H54 (cell line): Measurements from ENCODE around the gene AUTS2.

Experiments
- DNase-seq: peaks from one replicate; pipeline ENCODE4 v3.0.0; 2011; ENCODE audit warnings: low spot score, mixed read lengths; ENCODE audit not compliant: insufficient read length
- FAIRE-seq: peaks from 3 replicates; lab custom pipeline; 2011; peaks lifted over from hg19 to GRCh38; lab: Jason Lieb, UNC
- POLR2A ChIP-seq: IDR thresholded peaks from 2 replicates; pipeline ENCODE4 v1.6.1; 2011; ENCODE audit warnings: low read depth, mild to moderate bottlenecking, low read length

AUTS2 gene

GRCh38 chr7:70498232-70498992 lies 900.1 kb downstream of the AUTS2 start:
- no peak for TF ChIP-seq POLR2A
- FAIRE-seq (no peak), DNase-seq (no peak)

GRCh38 chr7:70500261-70500660 lies 902.0 kb downstream of the AUTS2 start:
- no peak for TF ChIP-seq POLR2A
- FAIRE-seq (no peak), DNase-seq (no peak)

GRCh38 chr7:70502117-70502863 lies 904.0 kb downstream of the AUTS2 start:
- DNase-seq, result no peak
- FAIRE-seq, result no peak
- TF ChIP-seq POLR2A, result no peak

GRCh38 chr7:70504254-70504653 lies 906.0 kb downstream of the AUTS2 start:
- DNase-seq (no peak), FAIRE-seq (no peak)
- no peak for TF ChIP-seq POLR2A

- FAIRE-seq (no peak), DNase-seq (no peak)
- no peak for TF ChIP-seq POLR2A
Observed at GRCh38 chr7:70505468-70505867, 907.2 kb downstream of the AUTS2 start.

- DNase-seq (no peak), FAIRE-seq (no peak)
- TF ChIP-seq POLR2A, result no peak
Observed at GRCh38 chr7:70505886-70506285, 907.6 kb downstream of the AUTS2 start.

GRCh38 chr7:70506434-70506833 lies 908.2 kb downstream of the AUTS2 start:
- FAIRE-seq, result no peak
- no peak for TF ChIP-seq POLR2A
- no peak for DNase-seq

GRCh38 chr7:70512144-70512543 lies 913.9 kb downstream of the AUTS2 start:
- DNase-seq (no peak), FAIRE-seq (no peak)
- no peak for TF ChIP-seq POLR2A

- no peak for FAIRE-seq
Observed at GRCh38 chr7:70512761-70513160, 914.5 kb downstream of the AUTS2 start.

GRCh38 chr7:70520611-70521010 lies 922.3 kb downstream of the AUTS2 start:
- FAIRE-seq (no peak), DNase-seq (no peak)
- TF ChIP-seq POLR2A, result no peak

More at GRCh38 chr7:70512761-70513160, 914.5 kb downstream of the AUTS2 start:
- DNase-seq, result no peak
- TF ChIP-seq POLR2A, result no peak

- no peak for FAIRE-seq
- DNase-seq, result no peak
- TF ChIP-seq POLR2A, result no peak
Observed at GRCh38 chr7:70523249-70523988, 925.1 kb downstream of the AUTS2 start.

GRCh38 chr7:70523989-70524351 lies 925.7 kb downstream of the AUTS2 start:
- DNase-seq (no peak), FAIRE-seq (no peak)
- TF ChIP-seq POLR2A, result no peak

GRCh38 chr7:70525991-70526390 lies 927.7 kb downstream of the AUTS2 start:
- no peak for DNase-seq
- no peak for TF ChIP-seq POLR2A
- no peak for FAIRE-seq

GRCh38 chr7:70527520-70528115 lies 929.3 kb downstream of the AUTS2 start:
- DNase-seq, result no peak
- TF ChIP-seq POLR2A, result no peak
- no peak for FAIRE-seq
